NCI-H187 treated with DMSO at 0.1 percent for 48 hours (cell line): ENCODE measurements around the gene IARS1.

ENCODE experiments used
- DNase-seq: peaks from one replicate; lab custom pipeline; 2025; lab: John Stamatoyannopoulos, UW

IARS1 gene

DNA sequence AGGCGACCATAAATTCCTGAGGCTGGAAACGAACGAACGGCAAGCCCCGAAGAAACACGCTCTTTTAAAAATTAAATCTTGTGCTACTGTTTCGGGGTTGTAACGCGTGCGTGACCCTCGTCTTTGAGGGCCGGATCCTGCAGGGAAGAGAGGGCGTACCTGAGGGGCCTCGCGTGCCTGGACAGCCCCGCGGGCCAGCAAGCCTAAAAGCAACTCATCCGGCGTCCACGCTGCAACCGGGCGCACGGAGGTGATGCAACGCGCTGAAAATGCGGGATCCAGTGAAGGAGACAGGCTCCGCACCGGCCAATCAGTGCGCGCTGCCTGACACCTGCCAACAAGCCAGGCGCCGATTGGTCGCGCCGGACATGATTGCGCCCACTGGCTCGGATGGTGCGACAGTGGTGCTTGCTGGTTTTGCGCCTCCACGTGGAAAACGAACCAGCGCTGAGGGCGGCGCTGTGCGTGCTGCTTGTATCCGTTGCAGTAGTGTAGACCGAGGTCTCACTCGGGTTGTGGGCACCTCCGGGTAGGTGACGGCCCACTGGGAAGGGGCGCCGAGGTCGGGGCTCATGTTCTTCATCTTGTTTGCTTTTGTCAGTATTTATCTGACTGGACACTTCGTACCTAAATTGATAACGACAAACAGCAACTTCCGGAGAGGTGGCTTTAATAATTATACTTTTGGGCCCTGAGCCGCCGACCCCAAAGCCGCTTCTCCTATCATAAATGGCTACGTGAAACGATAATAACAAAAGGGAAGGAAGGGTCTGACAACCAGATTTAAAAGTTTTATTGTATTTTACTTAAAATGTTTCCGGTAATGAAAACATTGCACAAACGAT lies at the start of gene IARS1:
TSS of gene IARS1 (minus strand) at position 246 of the 845 bp plus-strand sequence. CDS start 4,278 bp downstream, outside the sequence.
- peak; percentile 24 for DNase-seq

DNA sequence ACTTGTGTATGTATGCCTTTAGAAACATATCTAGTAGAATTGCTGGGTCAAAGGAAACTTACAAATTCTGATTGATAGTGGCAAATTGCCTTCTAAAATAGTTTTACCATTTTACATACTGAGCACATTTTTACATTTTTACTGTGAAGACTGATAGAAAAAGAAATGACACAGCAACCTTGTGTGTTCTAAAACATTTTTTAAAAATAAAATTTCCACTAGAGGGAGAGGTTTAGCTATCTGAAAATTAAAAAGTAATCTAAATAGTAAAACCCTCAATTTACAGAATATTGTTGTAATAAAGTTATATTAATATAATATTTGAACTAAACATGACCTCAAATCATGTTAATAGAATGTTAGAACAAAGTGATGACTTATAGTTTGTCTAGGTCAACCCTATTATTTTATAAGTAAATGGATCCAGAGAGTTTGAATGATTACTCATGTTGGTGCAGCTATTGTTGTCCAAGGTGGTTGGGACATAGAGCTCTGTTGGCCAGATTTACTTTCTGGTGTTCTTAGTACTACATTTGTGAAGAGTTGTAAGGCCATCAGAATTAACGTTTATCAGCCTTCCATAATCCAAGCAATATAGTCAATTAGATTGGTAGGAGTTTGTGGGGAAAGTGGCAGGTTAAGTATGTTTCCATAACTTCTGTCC lies 49.5 kb upstream of the IARS1 start:
- DNase-seq = no peak

DNA sequence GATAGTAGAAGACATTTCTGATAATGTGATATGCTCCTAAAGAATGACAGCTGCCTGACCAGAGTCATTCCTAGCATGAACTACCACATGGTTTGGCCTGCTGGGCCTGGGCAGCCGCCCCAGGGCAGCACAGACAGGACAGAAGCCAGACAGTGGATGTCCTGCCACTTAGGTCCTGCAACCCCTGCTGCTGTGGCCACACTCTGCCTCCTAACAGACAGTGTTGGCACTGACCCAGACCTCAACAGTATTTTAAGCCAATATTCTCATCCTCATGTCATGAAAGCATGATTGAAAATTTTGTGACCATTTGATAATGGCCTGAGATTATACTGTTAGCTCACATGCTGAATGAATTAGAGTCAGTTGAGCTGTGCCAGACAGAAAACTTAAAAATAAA lies 48.1 kb upstream of the IARS1 start:
- DNase-seq = no peak

DNA sequence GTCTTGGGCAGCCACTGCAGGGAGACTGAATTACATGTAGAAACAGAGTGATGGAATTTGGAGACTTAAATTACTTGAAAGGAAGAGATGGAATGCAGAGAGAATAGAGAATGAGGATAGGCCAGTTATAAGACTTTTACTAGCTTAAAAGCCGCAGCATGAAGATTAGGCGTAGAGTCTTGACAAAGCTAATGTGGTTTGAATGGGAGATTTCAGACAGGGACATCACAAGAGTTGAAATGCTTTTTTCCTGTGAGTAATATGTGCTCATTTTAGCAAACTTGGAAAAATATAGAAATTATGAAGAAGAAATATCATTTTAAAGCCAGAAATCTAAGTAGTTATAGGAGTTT lies 39.8 kb upstream of the IARS1 start:
- no peak for DNase-seq

DNA sequence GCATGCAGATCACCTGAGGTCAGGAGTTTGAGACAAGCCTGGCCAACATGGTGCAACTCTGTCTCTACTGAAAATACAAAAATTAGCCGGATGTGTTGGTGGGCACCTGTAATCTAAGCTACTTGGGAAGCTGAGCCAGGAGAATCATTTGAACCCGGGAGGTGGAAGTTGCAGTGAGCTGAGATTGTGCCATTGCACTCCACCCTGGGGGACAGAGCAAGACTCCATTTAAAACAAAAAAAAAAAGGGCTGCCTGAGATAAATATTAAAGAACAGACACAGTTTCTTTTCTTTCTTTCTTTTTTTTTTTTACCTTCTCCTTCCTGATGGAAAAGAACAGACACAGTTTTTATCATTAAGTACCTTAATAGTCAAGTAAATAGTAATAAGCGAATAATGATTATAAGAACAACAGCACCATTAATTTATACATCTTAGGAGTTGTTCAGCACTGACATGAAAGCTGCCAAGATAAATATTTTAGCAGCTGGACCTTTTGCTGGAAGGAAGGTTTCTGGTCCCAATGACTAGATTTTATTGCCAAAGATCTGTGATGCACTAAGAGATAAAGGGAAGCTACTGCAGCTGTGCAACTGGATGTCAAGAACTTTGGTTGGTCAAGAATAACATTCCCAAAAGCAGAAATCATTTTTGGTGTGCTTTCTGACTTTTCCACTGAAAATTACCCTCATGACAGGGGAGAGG lies 39.2 kb upstream of the IARS1 start:
- DNase-seq = no peak

DNA sequence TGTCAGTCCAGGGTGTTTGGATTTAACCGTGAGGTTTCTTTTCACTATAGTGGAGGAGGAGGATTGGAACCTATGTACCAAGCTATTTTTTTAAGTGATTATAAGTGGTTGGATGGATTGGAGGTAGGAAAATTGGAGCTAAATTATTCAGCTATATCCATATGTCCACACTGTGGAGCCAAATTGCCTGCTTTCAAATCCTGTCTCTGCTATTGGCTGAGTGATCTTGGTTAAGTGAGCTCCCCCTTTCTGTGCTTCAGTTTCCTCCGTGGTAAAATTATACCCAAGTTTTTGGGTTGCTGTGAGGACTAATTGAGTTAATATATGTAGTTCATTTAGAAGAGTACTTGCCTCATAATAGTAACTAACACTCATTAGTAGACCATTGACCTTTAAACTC lies 34.7 kb upstream of the IARS1 start:
- DNase-seq = no peak

DNA sequence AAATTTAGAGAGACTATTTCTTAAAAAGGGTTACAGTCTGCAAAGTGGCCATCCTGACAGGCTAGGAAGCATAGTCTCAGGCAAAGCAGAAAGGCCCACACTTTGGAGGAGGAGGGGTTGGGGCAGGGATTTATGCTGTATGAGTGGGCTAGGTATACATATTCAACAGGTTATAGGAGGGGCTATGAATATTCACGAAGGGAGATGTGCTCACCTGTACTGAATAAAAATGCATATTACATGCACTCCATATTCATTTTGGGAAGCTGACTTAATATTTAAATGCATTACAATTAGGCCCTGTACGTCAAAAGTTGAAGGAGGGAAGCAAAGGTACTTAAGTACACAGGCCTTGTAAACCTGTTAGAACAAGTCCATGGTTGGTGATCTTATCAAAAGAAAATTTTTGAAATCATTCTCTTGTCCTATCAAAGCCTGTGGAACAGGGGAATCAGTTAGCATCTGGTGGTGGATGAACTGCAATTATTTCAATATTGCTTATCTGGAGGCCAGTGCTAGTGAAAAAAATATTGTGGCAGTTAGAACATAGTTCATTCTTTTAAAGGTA lies 33.9 kb upstream of the IARS1 start:
- no peak for DNase-seq

DNA sequence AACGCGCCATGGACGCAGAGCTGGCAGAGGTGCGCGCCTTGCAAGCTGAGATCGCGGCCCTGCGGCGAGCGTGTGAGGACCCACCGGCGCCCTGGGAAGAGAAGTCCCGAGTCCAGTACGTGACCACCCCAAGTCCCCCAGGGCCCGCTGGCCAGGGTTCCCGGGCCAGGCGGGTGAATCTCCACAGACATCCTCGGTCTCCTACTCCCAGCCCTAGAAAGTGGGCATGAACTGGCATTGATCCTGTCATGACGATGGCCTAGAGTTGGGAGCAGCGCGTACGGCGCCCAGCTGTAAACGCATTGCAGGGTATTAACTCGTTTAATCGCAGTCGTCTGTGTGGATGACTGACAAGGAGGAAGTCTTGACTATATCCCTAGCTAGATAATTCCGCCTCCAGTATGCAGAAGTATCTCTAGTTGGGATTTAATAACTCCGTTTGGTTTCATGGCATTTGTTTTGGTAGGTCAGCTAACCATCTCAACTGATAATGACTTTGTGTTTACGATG lies 32.5 kb upstream of the IARS1 start:
- no peak for DNase-seq

DNA sequence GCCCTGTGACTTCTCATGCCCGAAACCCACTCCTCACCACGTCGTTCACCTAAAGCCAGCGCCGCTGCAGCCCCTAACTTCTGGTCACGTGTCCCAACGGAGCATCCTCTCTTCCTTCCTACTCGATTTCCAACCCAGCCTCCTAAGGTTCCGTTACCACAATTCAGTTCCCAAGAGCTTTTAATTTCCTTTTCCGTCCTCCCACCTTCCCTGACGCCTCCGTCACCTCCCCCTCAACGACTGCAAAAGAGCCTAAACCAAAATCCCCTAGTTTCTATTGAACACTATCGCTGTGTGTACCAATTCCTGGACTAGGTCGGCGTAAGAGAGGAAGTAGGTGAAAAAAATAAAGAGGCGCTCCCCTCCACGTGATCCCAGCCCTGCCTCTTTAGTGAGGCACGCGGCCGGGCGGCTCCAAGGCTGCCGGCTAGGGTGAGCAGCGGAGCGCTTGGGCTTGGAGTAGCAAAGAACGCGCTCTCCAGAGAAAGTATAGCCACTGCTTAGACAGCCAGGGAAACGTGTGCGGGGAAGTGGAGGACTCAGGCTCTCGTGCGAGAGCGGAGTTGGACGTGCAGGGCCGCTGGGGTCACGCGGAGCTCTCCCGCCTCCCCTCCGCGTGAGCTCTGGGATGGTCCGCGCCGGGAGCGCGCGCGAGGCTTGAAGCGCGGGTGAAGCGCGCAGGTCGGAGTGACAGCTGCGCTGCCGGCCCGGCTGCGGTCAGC lies 31.9 kb upstream of the IARS1 start, which contains the start of the genes CENPP and NOL8:
TSS of gene CENPP (plus strand) at position 685 of the 722 bp plus-strand sequence.
TSS of gene NOL8 (minus strand) at position 82 of the 722 bp plus-strand sequence. CDS start 1,189 bp downstream, outside the sequence.
- peak; percentile 48 for DNase-seq

DNA sequence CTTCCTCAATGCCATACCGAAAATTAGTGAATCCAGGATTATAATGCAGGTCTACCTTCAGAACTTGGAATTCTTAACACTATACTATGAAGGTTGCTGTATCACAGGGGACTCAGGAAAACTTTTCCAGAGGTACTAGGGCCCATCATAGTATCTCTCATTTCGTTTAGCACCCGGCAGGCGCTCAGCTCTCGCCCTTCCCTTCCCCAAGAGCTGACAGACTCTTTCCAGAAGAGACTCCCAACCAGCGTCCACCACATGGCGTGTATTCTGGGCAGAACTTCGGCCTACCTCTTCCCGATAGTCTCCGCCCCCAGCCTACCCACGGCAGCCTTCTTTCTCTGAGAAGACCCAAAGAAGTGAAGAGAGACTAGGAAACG lies 31.4 kb upstream of the IARS1 start:
- no peak for DNase-seq

DNA sequence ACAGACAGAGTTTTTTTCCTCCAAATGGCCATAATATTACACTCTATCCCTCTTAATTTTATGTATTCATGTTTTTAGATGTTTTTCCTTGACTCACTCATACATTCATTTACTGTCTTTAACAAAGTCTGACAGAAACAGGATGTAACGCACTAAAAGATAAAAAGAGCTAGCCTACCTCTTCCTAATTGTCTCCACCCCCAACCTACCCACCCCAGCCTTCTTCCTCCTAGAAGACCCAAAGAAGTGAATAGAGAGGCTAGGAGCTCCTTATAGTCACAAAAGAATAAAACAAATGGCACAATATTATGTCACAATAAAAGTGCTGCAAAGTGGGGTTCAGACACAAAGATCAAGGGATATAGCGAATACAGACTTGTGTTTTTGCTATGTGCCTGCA lies 30.9 kb upstream of the IARS1 start:
- DNase-seq = no peak

DNA sequence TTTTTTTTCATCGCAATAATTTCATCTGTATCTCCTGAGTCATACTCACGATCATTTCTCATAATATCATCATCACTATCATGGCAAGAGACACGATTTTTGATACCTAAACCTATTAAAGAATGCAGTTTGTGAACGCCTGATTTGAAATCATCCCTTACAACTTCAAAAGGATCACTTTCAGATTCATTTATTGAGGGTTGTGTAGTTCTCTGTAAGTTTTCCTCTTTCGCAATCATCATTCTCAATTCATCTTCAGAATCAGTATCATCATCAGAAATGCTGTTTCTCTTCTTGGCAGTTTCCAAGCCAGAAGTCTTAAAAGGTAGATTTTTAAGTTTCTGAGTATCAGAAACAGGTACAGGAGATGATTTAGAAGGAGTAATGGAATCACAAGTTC lies 22.0 kb upstream of the IARS1 start:
- DNase-seq = no peak

DNA sequence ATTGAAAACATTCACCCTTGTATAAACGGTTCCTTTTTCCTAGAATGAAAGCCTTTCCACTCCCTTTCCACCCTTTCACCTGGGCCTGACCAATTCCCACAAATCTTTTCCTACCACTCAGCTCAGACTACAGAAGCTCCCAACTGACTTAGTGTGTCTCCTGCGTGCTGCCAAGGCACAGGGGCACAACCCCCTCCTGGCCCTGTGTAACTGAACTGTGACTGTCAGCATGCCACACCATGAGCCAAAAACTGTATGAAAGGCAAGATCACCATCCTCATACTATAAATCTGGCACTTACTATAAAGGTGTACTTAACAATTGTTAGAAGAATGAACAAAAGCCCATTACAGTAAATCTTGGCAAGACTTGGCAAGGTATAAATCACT lies 20.1 kb upstream of the IARS1 start:
- DNase-seq = no peak

DNA sequence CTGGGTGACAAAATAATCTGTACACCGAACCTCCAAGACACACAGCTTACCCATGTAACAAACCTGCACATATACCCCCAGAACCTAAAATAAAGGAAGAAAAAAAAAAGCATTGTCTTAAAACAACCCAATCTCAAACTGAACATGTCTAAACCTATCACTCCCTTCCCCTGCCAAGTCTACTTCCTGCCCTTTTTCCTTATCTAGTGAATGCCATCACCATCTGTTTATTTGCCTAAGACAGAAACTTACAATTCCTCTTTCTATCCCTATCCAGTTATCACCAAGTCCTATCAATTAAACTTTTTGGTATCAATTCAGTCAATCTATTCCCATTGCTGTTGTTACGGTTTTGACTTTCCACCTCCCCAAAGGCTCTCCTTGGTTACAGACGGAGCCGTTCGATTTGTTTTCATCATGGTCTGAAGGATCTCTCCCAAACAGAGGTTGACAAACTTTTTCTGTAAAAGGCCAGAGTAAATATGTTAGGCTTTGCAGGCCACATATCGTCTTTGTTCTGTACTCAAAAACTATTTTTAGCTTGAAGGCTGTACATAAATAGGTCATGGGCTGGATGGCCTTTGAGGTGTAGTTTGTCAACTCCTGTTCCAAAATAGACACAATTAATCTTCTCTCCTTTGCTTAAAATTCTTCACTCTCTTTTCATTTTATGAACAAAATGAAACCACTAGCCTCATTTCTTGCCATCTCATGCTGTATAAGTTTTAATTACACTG lies 19.6 kb upstream of the IARS1 start:
- DNase-seq = no peak

DNA sequence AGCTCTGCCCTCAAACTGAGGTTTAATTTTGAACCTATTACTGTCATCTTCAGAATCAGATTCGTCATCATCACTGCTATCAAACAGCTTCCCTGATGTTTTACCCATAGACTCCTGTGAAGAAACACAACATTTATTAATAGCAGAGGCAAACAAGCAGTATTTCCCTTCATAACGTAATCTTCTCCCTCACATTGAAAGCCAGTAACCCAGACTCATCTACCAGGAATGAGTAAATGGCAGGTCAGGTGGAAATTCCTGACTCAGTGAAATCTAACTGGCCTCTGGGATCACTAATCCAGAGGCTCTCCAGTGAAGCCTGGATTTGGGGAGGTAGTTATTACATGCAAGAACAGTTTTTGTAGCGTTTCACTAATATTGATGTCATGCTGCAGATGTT lies 17.1 kb upstream of the IARS1 start:
- DNase-seq = no peak

DNA sequence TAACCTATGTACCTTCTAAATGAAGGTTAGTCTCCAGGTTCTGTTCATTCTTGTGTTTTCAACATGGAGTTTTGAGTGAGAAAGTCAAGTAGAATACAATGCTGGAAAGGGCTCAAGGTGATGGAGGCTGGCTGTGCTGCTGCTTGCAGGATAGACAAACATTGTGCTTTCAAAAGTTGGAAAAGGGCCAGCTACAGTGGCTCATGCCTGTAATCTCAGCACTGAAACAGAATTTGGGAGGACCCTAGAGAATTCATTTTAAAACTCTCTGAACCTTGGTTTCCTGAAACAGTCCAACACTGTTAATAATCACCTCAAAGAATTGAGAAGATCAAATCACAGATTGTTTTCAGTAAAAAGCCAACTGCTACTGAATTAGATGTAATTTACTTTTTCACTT lies 15.4 kb upstream of the IARS1 start:
- no peak for DNase-seq

DNA sequence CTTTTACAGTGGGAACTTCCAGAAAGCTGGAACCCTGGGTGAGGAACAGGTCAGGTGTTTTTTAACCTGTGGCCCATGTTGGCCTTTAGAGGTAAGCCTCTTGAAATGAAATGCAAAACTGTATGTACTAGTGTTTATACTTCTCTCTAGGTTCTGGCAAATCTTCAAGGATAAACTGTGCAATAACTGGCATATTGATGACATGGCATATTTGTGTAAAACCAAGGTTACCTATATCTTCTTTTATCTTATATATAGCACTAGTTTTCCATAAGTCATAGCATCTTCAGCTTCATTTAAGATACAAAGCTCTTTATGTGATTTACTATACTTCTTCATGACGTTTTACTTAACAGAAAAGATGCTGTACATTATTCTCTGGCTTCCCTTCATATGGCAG lies 7.4 kb upstream of the IARS1 start:
- no peak for DNase-seq

DNA sequence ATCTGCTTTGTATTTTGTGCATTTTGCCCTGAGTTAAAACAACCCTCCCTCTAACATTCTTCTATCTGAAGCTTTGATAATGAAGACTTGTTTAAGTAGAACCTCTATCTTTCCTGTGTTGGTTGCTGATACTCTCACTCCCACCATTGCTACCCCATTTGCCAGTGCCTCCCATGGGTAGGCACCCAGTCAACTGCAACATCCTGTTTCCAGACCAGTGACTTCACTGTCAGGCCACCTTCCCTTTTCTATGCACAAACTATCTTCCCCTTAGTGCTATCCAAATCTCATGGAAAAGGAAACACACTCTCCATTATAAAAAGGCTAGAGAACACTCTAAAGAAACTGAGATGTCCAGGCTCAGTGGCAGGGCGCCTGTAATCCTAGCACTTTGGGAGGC lies 5.6 kb upstream of the IARS1 start:
- DNase-seq = no peak

DNA sequence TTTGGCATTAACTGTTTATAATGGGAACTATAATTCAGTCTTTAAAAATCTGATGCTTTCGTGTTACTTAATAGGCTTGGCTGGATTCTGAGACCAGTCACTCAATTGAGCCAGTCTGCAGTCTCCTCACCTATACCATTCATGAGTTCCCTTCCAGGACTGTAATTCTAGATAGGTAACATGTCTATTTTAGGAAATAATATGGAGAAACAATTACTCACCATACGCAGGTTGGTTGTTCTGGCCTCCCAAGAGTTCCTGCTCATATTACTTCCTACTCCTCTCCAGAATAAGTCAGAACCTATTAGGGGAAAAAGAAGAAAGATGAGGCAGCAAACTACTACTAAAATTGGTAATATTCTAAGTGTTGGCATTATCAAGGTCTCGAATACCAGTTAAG lies 4.5 kb upstream of the IARS1 start:
- DNase-seq = no peak

DNA sequence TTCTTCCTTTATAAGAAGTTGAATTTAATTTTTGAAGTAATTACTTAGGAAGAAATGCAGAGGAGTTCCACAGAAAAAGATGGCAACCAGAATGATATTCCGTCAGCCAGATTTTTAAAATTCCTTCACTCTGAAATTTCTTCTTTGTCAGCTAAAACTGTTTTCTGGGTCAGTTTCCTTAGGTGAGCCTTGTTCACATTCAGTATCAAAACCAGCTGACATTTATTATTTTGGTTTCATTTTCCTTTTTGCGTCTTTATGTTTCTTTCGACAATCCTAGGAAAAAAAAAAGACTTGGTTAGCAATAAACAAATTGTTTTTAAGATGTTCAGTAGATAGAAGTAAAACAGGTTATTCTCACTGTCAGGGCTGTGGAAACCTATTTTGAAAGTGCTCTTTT lies 4.1 kb upstream of the IARS1 start:
- DNase-seq = no peak

DNA sequence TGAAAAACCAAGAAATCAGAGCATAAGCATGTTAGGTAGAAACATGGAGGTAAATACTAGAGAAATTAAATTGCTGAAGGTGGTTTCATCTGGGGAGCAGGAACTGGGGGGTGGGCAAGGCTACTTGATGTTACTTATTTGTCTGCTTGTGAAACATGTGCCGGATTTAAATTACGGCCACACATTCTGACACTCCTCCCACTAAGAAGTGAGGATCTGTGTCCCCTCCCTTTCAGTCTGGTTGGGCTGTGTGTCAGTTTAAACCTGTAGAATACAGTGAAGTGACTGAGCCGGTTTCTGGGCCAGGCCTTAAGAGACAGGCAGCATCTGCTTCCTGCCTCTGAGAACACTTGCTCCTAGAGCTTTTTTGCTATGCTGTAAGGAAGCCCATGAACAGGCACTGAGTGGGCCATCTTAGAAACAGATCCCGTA lies 2.3 kb upstream of the IARS1 start:
- DNase-seq = no peak
